ENCODE data around the gene MYOF.

Gene MYOF

DNA sequence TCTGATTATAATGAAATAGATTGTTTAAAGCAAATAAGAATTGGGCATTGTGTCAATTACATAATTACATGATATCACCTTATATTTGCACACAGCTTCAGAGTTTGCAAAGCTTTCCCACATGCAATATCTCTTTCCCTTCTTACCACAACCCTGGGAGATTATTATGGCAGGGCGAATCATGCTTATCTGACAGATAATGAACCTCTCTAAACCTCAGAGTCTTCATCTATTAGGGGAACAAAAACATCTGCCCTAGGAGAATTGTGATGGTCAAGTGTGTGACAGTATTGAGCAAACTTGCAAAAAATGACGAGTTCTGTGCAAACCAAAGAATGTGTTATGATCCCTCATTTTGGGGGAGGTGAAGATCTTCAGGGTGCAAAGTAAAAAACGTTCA lies 90.0 kb downstream of the MYOF start:
- no peak for TF ChIP-seq TCF4 (CRISPR knock-in tag; IDR thresholded peaks at IDR 0.05; ENCODE audit: borderline replicate concordance)
- TF ChIP-seq ZFP3 (CRISPR knock-in tag; IDR thresholded peaks at IDR 0.05): no peak
- TF ChIP-seq TOX (CRISPR knock-in tag; IDR thresholded peaks at IDR 0.05; ENCODE audit: borderline replicate concordance): no peak
- no peak for TF ChIP-seq CSDC2 (CRISPR knock-in tag; IDR thresholded peaks at IDR 0.05)
- TF ChIP-seq ZFP30 (CRISPR knock-in tag; IDR thresholded peaks at IDR 0.05): no peak
- no peak for TF ChIP-seq SNAI2 (CRISPR knock-in tag; IDR thresholded peaks at IDR 0.05)
- no peak for TF ChIP-seq ISL1 (CRISPR knock-in tag; IDR thresholded peaks at IDR 0.05)
- ATAC-seq: no peak

DNA sequence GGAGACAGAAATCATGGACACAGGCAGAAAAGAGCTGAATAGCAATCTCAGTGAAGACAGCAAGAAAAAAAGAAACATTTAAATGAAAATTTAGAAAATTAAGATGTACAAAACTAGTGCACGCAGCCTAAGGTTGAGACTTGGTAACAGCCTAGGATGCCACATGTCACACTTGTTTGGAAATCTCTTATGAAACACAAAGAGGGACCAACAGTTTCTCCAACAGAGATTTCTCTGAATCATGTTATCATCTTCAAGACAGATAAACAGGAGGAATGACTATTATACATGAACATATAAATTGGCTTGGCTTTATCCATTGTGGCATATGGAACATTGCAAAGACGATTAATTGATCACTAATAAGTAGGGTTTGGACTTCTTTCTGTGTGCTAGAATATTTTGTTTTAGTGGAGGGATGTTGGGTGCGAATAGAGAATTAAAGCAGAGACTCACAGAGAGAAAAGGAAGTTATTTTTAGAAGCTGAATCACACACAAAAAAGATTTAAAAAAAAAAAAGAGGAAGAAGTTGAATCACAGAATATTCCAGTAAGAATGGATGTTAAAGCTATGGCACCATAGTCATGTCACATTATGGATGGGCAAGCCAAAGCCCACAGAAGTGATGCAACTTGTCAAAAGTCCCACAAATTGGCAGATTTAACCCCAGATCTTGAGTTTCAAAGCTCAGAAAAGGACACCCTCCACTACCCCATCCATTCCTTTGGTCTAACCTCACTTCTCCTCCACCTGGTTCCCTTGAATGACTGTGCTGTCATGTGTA lies 91.6 kb downstream of the MYOF start:
- TF ChIP-seq ARNTL (CRISPR knock-in tag; IDR thresholded peaks at IDR 0.05; ENCODE audit: borderline replicate concordance, low read depth): no peak
- TF ChIP-seq BACH2 (CRISPR knock-in tag; IDR thresholded peaks at IDR 0.05; ENCODE audit: borderline replicate concordance): no peak
- TF ChIP-seq ZNF565 (CRISPR knock-in tag; conservative IDR thresholded peaks at IDR 0.05; ENCODE audit: low read depth): no peak
- TF ChIP-seq, protein P1, sequence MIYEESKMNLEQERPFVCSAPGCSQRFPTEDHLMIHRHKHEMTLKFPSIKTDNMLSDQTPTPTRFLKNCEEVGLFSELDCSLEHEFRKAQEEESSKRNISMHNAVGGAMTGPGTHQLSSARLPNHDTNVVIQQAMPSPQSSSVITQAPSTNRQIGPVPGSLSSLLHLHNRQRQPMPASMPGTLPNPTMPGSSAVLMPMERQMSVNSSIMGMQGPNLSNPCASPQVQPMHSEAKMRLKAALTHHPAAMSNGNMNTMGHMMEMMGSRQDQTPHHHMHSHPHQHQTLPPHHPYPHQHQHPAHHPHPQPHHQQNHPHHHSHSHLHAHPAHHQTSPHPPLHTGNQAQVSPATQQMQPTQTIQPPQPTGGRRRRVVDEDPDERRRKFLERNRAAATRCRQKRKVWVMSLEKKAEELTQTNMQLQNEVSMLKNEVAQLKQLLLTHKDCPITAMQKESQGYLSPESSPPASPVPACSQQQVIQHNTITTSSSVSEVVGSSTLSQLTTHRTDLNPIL (CRISPR knock-in tag; IDR thresholded peaks at IDR 0.05; ENCODE audit: low read depth): no peak
- TF ChIP-seq ZNF70 (CRISPR knock-in tag; IDR thresholded peaks at IDR 0.05): no peak
- TF ChIP-seq, protein P2, sequence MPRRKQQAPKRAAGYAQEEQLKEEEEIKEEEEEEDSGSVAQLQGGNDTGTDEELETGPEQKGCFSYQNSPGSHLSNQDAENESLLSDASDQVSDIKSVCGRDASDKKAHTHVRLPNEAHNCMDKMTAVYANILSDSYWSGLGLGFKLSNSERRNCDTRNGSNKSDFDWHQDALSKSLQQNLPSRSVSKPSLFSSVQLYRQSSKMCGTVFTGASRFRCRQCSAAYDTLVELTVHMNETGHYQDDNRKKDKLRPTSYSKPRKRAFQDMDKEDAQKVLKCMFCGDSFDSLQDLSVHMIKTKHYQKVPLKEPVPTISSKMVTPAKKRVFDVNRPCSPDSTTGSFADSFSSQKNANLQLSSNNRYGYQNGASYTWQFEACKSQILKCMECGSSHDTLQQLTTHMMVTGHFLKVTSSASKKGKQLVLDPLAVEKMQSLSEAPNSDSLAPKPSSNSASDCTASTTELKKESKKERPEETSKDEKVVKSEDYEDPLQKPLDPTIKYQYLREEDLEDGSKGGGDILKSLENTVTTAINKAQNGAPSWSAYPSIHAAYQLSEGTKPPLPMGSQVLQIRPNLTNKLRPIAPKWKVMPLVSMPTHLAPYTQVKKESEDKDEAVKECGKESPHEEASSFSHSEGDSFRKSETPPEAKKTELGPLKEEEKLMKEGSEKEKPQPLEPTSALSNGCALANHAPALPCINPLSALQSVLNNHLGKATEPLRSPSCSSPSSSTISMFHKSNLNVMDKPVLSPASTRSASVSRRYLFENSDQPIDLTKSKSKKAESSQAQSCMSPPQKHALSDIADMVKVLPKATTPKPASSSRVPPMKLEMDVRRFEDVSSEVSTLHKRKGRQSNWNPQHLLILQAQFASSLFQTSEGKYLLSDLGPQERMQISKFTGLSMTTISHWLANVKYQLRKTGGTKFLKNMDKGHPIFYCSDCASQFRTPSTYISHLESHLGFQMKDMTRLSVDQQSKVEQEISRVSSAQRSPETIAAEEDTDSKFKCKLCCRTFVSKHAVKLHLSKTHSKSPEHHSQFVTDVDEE (CRISPR knock-in tag; IDR thresholded peaks at IDR 0.05): no peak
- no peak for TF ChIP-seq ZFP30 (CRISPR knock-in tag; IDR thresholded peaks at IDR 0.05)
- no peak for TF ChIP-seq SNAI2 (CRISPR knock-in tag; IDR thresholded peaks at IDR 0.05)
- no peak for TF ChIP-seq ZNF8 (CRISPR knock-in tag; IDR thresholded peaks at IDR 0.05)
- no peak for TF ChIP-seq PPARA (CRISPR knock-in tag; IDR thresholded peaks at IDR 0.05; ENCODE audit: borderline replicate concordance)
- TF ChIP-seq ZC3H10 (CRISPR knock-in tag; IDR thresholded peaks at IDR 0.05): no peak
- TF ChIP-seq ZFP3 (CRISPR knock-in tag; IDR thresholded peaks at IDR 0.05): no peak
- TF ChIP-seq CSDC2 (CRISPR knock-in tag; IDR thresholded peaks at IDR 0.05): no peak
- TF ChIP-seq ISL1 (CRISPR knock-in tag; IDR thresholded peaks at IDR 0.05): no peak
- TF ChIP-seq, protein P3, sequence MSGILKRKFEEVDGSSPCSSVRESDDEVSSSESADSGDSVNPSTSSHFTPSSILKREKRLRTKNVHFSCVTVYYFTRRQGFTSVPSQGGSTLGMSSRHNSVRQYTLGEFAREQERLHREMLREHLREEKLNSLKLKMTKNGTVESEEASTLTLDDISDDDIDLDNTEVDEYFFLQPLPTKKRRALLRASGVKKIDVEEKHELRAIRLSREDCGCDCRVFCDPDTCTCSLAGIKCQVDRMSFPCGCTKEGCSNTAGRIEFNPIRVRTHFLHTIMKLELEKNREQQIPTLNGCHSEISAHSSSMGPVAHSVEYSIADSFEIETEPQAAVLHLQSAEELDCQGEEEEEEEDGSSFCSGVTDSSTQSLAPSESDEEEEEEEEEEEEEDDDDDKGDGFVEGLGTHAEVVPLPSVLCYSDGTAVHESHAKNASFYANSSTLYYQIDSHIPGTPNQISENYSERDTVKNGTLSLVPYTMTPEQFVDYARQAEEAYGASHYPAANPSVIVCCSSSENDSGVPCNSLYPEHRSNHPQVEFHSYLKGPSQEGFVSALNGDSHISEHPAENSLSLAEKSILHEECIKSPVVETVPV (CRISPR knock-in tag; IDR thresholded peaks at IDR 0.05): no peak
- ATAC-seq: no peak

DNA sequence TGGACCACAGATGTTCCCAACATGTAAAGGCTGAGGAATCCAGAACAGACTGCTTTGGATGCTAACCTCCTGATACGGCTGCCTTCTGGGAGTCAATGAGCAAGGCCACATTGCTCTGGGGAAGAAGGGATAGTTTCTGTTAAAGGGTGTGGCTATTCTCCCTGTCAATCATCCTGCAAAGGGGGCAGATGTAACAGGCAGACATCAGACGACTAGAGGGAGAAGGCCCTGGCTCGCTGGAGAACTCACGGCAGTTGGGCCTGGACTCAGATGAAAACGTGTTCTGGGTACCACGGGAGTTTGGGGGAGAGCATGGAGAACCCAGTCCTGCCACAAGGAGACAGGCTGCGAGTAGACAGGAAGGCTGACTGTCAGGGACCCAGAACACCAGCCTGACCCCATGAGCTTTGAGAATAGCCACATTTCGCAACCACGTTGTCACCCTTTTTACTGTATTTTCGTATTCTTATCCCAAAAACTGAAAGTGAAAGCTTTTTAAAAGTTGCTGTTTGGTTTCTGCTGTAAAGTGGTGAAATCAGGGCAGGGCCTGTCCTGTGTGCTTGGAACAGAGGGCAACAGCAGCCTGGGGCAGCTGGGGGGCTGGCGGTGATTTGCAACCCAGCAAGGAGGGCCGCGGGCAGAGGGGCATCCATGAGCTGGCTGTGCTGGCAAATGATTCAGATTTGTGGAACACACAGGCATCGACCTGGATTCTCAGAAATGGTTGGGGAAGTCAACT lies 95.3 kb downstream of the MYOF start:
- TF ChIP-seq OSR1 (CRISPR knock-in tag; IDR thresholded peaks at IDR 0.05) (no peak), GLIS3 (CRISPR knock-in tag; IDR thresholded peaks at IDR 0.05) (no peak), ZNF8 (CRISPR knock-in tag; IDR thresholded peaks at IDR 0.05) (no peak), TOX (CRISPR knock-in tag; IDR thresholded peaks at IDR 0.05; ENCODE audit: borderline replicate concordance) (no peak), RARB (CRISPR knock-in tag; IDR thresholded peaks at IDR 0.05) (no peak), SNAI2 (CRISPR knock-in tag; IDR thresholded peaks at IDR 0.05) (no peak), ISL1 (CRISPR knock-in tag; IDR thresholded peaks at IDR 0.05) (no peak), ZNF70 (CRISPR knock-in tag; IDR thresholded peaks at IDR 0.05) (no peak), TCF4 (CRISPR knock-in tag; IDR thresholded peaks at IDR 0.05; ENCODE audit: borderline replicate concordance) (no peak), ZNF565 (CRISPR knock-in tag; conservative IDR thresholded peaks at IDR 0.05; ENCODE audit: low read depth) (no peak), ZC3H10 (CRISPR knock-in tag; IDR thresholded peaks at IDR 0.05) (no peak), ZFP30 (CRISPR knock-in tag; IDR thresholded peaks at IDR 0.05) (no peak), PPARA (CRISPR knock-in tag; IDR thresholded peaks at IDR 0.05; ENCODE audit: borderline replicate concordance) (no peak), BACH2 (CRISPR knock-in tag; IDR thresholded peaks at IDR 0.05; ENCODE audit: borderline replicate concordance) (no peak), CSDC2 (CRISPR knock-in tag; IDR thresholded peaks at IDR 0.05) (no peak), ZFP3 (CRISPR knock-in tag; IDR thresholded peaks at IDR 0.05) (no peak), ARNTL (CRISPR knock-in tag; IDR thresholded peaks at IDR 0.05; ENCODE audit: borderline replicate concordance, low read depth) (no peak)
- TF ChIP-seq, protein P1 (CRISPR knock-in tag; IDR thresholded peaks at IDR 0.05; ENCODE audit: low read depth): no peak
- TF ChIP-seq, protein P2 (CRISPR knock-in tag; IDR thresholded peaks at IDR 0.05): no peak
- TF ChIP-seq, protein P4, sequence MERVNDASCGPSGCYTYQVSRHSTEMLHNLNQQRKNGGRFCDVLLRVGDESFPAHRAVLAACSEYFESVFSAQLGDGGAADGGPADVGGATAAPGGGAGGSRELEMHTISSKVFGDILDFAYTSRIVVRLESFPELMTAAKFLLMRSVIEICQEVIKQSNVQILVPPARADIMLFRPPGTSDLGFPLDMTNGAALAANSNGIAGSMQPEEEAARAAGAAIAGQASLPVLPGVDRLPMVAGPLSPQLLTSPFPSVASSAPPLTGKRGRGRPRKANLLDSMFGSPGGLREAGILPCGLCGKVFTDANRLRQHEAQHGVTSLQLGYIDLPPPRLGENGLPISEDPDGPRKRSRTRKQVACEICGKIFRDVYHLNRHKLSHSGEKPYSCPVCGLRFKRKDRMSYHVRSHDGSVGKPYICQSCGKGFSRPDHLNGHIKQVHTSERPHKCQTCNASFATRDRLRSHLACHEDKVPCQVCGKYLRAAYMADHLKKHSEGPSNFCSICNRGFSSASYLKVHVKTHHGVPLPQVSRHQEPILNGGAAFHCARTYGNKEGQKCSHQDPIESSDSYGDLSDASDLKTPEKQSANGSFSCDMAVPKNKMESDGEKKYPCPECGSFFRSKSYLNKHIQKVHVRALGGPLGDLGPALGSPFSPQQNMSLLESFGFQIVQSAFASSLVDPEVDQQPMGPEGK (CRISPR knock-in tag; IDR thresholded peaks at IDR 0.05; ENCODE audit: borderline replicate concordance): no peak
- ATAC-seq: no peak

Measured in SK-N-SH treated with all-trans-retinoic acid at 6 μM for 48 hours (cell line).